Stromal cell of bone marrow (primary cell): ENCODE data around the gene HAUS5.

Experiments
- DNase-seq: peaks from one replicate; pipeline ENCODE4 v3.0.0-alpha.2; 2012; ENCODE audit warnings: low read depth

The HAUS5 gene

DNA sequence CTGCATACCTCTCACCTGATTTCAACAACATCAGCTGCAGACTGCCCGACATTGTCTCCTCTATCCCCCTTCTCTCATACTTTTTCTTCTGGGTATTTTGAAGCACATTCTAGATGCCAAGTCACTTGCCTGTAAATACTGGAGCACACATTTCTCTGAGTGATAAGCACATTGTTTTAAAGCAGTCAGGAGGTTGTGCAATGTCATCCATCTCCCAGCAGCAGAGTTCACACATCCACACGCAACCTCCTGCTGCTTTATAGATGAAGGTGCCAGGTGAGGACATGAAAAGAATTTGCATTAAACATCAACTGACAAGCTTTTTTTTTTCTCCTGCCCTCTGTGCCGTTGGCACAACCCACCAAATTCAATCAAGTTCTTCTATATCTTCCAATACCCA is 59.3 kb downstream of the HAUS5 start:
- no peak for DNase-seq

- DNase-seq: peak; percentile 29
Measured at GRCh38 chr19:35673121-35673804, 60.7 kb downstream of the HAUS5 start.
